ENCODE data around the gene FOXF1.

The FOXF1 gene

DNA sequence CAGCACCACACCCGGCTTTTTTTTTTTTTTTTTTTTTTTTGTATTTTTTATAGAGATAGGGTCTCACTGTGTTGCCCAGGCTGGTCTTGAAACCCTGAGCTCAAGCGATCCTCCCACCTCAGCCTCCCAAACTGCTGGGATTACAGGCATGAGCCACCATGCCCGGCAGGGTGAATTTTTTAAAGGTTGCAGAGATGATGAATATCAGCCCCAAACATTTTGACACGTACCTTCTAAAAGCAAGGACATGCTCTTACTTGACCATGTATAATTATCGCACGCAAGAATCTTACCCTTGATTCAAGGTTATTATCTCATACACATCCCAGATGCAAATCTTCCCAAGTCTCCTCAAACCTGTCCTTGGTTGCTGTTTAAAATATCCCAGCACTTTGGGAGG is 52.0 kb downstream of the FOXF1 start:
- no peak for DNase-seq

DNA sequence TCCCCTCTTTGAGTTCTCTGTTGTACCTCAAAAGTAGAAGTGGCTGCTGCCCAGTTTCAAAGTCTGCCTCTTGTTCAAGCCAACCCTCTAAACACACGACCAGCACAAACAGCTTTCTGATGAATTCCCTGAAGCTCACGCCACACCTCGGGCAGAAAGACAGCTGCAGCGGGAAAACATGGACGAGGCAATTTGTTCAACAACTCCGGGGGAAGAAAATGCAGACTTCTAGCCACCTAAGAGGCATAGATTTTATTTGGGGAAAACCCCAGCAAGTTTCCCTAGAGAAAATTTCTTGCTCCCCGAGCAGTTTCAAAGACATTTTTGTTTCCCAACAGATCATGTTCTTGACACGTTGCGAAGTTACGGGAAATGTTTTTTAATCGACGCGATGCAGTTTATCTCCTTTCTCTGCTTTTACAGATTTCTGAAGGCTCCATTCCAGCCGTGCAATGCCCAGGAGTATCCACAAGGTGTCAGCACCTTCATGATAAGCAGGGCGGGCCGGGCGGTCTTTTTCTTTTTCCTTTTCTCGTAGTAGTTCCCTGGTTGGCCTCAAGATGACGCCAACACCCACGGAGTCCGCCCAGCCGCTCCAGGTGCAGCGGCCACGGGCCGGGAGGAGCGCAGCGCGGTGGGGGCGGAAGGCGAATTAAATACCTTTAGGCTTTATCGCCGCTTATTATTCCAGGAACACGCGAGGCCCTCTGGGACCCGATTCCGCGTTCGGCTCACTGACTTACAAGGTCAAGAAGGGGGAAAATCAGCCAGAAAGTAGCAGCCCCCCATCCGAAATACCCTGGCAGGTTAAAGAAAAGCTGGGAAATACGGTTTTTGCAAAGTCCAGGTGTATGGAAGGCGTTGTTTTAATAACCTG is 53.4 kb downstream of the FOXF1 start:
- DNase-seq, result no peak
